Astrocyte of the cerebellum (primary cell): Measurements from ENCODE around the gene AGAP2.
A peak's percentile ranks its signal among the peaks of the same experiment; 100 is the strongest.

Source experiments
- DNase-seq: peaks from one replicate; pipeline ENCODE4 v3.0.0-alpha.2; 2011; ENCODE audit warnings: low read depth
- H3K4me3 ChIP-seq: 2 replicates; pipeline ENCODE4 v1.5.1; 2011; ENCODE audit warnings: mild to moderate bottlenecking, low read depth, low read length, moderate library complexity
- in situ Hi-C: cut with HindIII; loops from 2 replicates; pipeline ENCODE4 v1.10.0; 2017; ENCODE audit warnings: low sequenced_read_pairs
- TF ChIP-seq, protein P1 (sequence below): IDR thresholded peaks from 2 replicates; pipeline ENCODE4 v1.5.1; 2012; ENCODE audit warnings: low read length, low read depth, moderate library complexity, mild to moderate bottlenecking; ENCODE audit errors: missing control alignments

The AGAP2 gene

DNA sequence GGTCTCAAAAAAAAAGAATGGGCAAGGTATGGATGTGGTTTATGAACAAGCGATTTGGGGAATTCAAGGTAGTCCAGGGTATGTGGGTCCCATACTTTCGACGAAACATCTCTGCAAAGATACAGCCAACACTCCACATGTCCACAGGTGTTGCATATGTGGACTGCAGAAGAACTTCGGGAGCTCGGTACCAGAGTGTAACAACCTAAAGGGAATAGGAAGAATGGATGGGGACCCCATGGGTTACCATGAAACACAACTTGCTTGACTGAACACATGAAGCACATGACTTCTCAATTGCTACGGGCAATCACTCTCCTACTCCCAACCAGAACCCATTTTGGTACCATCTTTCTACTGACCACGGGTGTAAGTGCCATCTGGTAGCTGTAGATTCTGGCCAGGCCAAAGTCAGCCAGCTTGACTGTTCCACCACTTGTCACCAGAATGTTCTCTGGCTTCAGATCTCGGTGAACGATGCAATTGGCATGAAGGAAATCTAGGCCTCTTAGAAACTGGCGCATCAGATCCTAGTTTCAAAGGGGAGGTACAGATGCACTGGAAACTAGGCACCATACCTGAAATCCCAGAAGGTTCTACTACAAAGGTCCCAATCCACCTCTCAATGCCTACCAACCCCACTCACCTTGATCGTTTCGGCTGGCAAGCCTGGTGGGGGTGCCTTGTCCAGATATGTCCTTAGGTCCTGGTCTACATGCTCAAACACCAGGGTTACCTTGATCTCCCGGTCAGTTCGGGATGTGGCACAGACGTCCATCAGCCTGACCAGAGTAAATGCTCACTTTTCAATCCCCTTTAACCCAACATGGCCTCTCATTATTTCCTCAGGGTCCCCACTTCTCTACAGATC lies 12.3 kb upstream of the AGAP2 start:
- TF ChIP-seq, protein P1, sequence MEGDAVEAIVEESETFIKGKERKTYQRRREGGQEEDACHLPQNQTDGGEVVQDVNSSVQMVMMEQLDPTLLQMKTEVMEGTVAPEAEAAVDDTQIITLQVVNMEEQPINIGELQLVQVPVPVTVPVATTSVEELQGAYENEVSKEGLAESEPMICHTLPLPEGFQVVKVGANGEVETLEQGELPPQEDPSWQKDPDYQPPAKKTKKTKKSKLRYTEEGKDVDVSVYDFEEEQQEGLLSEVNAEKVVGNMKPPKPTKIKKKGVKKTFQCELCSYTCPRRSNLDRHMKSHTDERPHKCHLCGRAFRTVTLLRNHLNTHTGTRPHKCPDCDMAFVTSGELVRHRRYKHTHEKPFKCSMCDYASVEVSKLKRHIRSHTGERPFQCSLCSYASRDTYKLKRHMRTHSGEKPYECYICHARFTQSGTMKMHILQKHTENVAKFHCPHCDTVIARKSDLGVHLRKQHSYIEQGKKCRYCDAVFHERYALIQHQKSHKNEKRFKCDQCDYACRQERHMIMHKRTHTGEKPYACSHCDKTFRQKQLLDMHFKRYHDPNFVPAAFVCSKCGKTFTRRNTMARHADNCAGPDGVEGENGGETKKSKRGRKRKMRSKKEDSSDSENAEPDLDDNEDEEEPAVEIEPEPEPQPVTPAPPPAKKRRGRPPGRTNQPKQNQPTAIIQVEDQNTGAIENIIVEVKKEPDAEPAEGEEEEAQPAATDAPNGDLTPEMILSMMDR = no peak
- peak overlapping the region; percentile 95 for H3K4me3 ChIP-seq
- DNase-seq = no peak
- in situ Hi-C loops = no loop called here

DNA sequence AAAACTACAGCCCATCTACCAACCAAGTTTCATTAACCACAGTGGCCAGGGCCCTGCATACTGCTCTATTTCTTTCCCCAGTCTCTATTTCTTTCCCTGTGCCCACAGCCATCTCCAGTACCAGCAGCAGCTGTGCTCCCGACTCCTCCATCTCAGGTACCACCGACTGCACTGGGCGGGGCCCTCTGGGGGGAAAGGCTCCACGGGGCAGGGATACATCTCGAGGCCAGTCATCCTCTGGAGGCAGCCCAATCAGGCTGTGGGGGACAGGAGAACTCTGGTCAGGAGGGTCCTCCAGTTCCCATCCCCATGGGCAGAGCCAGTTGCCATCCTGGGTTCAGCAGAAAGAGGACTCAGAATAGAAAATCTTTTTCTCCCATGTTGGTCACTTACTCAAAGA lies 10.5 kb upstream of the AGAP2 start:
- in situ Hi-C loops = no loop called here
- no peak overlapping the region for H3K4me3 ChIP-seq
- TF ChIP-seq, protein P1 = no peak
- no peak for DNase-seq

DNA sequence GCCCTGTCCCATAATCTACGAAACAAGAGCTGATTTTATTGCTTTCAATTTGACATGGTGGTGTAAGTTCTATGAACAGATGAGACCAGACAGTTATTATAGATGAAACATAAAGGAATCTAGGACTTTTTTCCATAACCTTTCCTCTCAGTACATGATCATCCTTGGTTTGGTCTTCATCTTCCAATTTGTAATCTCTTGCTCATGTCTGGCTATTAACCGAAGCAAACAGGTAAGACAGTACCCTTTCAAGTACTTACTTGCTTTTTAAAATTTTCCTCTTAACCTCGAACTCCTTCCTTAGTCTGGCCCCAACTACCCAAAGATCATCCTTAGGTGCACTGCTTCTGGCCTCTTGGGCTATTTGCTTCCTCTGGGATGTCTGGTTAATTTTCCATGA lies 7.5 kb upstream of the AGAP2 start:
- in situ Hi-C loops = no loop called here
- peak overlapping the region; percentile 96 for H3K4me3 ChIP-seq
- DNase-seq = no peak
- TF ChIP-seq, protein P1 = no peak

DNA sequence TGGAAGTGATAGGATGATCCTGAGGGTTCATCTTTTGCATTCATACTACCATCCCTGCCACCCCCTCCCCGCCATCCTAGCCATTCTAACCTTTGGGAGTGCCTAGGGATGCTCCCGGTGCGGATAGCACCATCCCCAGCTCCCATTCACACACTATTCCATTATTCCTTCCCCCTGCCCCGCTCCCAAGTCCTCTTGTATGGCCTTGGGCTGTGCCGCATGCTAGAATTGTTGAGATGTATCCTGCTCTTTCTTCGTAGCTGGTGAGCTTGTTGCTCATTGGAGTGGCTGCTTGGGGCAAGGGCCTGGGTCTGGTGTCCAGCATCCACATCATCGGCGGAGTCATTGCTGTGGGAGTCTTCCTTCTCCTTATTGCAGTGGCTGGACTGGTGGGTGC lies 6.9 kb upstream of the AGAP2 start:
- DNase-seq = no peak
- peak overlapping the region; percentile 96 for H3K4me3 ChIP-seq
- TF ChIP-seq, protein P1 = no peak
- in situ Hi-C loops = no loop called here

DNA sequence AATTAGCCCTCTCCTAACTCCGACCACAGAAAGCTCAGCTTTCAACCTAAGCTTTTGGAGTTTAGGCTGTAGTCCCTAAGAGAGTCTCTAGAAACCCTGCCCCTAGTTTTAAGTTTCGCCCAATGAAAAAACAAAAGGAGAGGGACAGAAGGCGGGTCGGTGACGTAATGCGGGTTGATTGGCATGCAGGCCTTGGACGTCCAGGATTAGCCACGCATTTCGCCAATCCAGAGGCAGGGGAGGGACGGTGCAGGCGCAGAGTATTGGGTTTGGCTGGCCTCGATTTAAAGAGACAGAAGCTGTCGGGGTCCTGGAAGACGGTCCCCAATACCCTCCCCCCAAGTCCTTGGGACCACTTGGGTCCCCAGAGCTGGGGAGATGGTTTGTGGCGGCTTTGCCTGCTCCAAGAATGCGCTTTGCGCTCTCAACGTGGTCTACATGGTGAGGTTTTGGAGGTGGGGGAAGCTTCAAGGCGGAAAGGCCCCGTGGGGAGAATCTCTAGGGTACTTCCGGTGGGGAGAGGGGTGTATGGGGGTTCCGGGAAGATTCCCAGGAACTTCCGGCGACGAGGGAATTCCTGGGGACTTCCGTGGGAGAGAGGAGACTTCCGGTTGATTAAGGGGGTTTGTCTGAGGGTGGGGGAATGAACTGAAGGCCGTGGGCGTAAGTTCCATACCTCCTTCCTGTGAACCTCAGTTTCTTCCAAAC lies 6.4 kb upstream of the AGAP2 start, which contains the start of gene TSPAN31:
TSS of gene TSPAN31 (plus strand) at position 263 of the 708 bp plus-strand sequence. CDS start at position 379, 116 bp downstream.
- peak; percentile 97 for DNase-seq
- TF ChIP-seq, protein P1 = no peak
- in situ Hi-C loops = no loop called here
- H3K4me3 ChIP-seq = peak within 1 kb of the TSS; percentile 96

DNA sequence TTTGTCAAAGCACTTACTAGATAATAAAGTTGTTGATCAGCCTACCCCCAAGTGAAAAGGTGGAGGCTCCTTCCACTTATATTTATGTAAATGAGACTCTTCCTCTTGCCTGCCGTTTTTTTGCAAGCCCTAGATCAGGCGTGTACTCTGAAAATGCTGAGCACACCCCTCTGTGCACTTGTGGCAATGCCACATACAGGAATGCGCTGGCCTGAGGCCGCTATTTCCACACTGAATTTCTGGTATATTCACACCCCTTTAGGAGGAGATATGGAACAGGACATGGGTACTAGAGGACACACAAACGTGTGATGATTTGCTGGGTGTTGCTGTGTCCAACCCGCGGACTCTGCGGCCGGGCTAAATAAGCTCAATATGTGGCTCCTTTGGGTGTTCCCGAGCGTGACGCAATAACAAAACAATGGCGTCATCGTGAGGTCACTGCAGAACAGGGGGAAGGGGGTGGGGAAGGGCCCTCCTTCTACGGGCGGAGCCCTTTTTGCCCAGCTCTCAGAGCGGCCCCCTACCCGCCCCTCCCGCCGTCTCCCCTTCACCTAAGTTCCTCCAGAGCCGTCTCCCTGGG lies 5.7 kb upstream of the AGAP2 start:
- peak overlapping the region; percentile 96 for H3K4me3 ChIP-seq
- TF ChIP-seq, protein P1 = no peak
- DNase-seq = no peak
- in situ Hi-C loops = no loop called here
